HG03457 (cell line): ENCODE results near the gene LRRC8C.
"Not testable (repeated sequence)": the region's sequence is repeated elsewhere in the genome, so short reads cannot be mapped to it uniquely, and the experiment has no call there.

ENCODE experiments used
- ATAC-seq: cut with Tn5 transposase; IDR thresholded peaks from one replicate; pipeline ENCODE4 v1.9.1; 2021; ENCODE audit warnings: moderate number of reproducible peaks; ENCODE audit not compliant: unreplicated experiment

Gene LRRC8C

DNA sequence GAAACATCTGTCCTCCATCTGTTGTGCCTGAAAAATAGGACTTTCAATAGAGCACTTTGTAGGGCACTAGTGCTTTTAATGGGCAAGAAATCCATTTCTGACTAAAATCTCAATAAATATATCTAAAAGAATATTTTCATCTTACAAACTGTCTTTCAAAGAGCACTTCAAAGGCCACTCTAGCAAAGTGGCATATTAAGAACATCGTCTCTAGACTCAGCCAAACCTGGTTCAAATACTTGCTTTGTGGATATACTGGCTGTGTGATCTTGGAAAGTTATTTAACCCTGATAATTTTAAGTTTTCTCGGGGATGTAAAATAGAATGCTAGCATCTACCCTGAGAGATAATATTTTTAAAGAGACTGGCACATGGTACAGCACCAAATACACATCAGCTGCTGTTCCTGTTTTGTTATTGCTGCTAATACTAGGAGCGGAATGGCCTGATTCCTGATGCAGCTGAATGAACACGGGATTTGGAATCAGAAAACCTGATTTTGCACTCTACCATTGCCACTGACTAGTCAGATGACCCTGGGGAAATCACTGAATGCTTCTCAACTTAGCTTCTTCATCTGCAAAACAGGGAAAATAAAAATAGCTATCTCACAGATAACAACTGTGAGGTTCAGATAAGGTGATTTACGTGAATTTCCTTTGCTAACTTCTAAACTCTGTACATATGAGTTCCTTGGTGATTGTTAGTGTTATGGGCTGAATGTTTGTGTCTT, 25.2 kb upstream of the LRRC8C start:
- ATAC-seq: no peak

DNA sequence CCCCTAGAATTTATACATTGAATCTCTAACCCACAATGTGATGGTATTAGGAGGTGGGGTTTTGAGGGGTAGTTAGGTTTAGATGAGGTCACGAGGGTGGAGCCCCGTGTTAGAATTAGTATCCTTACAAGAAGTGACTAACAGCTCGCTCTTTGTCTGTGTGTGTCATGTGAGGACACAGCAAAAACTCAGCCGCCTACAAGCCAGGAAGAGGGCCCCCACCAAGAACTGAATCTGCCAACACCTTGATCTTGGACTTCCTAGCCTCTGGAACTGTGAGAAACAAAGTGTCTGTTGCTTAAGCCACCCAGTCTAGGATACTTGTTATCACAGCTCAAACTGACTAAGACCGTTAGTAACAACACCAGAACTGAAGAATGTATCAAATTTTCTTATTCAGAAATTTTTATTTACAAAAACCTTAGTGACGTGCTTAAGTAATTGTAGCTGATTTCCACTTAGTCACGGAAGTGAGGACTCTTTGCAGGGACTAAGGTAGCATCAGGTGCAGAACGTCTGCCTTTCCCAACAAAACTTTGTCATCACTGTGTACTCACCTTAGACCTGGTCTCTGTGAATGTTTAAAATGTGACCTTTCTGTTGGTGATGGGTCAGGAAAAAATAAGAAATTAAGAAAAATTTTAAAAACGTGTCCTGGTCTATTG, 24.5 kb upstream of the LRRC8C start:
- ATAC-seq: no peak

DNA sequence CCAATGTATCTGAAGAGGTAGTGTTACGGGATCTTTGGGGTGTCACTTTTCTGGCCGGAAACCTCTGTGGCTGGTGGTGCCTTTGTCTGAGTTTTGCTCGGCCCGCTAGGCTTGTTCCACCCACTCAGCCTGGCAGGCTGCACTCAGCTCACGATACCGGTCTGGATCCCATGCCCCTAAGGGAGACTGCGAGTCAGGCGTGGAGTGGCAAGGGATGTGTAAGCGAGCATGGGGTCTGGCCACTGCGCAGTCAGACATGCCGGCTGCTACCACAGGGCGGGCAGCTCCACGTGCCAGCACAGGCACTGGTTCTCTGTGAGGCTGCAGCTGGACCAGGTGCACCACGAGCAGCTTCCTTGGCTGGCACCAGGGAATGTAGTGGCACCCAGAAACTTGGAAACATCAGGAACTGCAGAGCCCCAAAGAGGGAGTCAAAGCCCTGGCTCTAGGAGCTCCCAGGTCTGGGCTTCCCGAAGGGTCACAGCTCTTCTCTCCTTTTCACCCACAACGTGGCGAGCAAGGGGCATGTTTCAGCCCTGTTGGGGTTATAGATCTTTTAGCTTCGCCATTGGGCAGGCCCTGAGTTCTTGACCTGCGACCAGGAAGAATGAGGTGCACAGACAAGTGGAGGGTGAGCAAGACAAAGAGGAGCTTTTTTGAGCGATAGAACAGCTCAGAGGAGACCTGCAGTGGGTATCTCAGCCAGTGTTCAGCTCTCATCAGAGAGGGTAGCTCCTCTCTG, 23.8 kb upstream of the LRRC8C start:
- no peak for ATAC-seq

DNA sequence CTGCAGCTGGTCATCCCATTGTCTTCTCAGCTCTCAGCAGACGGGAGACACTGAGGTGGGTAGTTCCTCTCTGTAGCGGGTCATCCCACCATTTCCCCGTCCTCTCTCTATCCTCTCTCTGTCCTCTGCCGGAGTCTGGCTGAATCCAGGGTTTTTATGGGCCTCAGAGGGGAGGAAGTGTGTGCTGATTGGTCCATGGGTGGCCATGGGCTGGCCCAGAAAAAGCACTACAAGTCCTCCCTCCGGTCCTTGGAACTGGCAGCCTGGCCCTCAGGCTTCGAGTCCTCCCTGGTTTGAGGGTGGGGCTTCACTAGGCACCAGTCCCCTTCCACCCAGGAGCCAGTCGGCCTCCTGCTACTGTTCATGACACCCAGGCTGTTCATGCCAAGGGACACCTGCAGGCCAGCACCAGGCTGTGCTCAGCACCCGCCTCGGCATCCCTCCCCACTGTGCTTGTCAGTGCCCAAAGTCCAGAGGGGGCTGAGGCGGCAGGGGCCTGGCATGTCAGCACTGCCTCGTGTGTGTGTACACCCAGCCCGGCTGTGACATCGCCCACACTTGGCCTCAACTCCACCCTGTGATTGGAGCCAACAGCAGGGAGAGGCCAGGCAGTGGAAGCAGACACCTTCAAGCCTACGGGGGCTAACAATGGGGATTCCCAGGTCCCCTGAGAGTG, 23.0 kb upstream of the LRRC8C start:
- ATAC-seq: no peak

DNA sequence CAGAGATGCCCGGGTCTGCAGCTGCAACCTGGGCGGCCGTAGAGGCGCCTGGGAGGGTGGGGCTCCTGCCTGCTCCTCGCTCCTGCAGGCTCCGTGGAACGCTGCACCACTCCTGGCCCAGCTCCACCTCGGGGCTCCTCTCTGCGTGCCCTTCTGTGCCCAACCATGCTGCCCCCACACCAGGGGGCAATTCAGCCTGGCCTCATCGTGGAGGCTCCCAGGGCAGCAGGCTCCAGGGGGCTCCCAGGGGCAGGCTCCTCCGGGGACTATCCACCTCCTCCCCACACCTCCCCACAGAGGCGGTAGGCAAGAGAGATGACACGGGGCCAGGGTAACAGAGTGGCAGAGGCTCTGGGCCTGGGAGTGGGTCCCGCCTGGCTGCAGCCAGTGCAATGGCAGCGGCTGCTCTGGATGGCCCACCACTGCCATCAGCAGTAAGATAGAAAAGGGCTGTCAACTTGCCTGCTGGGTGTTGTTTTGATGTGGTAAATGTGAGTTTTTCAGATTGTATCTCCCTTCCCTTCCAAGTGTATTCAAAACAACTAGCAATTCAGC, 22.4 kb upstream of the LRRC8C start:
- no peak for ATAC-seq

DNA sequence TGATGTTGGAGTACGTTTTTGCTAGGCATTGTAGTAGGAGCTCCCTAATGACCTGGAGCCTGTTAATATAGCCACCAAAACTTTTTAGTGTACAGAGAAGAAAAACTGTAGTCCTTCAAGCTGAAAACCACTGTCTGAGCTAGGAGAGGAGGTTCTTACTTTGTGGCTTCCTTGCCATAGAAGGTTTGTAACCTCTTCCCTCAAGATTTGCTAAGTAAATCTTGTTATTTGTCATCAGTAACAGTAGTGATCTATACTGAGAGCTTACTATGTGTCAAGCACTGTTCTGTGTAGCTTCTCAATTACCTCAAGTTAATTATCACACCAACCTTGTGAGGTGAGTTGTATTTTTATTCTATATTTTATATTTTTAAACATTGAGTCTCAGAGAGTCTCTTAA, 21.2 kb upstream of the LRRC8C start:
- ATAC-seq: peak; percentile 96

DNA sequence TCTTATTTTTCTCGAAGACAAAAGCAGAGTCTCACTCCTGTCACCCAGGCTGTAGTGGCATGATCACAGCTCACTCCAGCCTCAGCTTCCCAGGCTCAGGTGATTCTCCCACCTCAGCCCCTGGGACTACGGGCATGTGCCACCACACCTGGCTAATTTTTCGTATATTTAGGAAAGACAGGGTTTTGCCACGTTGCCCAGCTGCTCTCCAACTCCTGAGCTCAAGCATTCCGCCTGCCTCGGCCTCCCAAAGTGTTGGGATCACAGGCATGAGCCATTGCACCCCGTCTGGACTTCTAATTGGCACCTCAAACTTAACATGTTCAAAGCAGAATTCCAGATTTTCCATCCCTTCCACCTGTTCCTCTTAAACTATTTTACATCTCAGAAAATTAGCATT, 19.0 kb upstream of the LRRC8C start:
- no peak for ATAC-seq

DNA sequence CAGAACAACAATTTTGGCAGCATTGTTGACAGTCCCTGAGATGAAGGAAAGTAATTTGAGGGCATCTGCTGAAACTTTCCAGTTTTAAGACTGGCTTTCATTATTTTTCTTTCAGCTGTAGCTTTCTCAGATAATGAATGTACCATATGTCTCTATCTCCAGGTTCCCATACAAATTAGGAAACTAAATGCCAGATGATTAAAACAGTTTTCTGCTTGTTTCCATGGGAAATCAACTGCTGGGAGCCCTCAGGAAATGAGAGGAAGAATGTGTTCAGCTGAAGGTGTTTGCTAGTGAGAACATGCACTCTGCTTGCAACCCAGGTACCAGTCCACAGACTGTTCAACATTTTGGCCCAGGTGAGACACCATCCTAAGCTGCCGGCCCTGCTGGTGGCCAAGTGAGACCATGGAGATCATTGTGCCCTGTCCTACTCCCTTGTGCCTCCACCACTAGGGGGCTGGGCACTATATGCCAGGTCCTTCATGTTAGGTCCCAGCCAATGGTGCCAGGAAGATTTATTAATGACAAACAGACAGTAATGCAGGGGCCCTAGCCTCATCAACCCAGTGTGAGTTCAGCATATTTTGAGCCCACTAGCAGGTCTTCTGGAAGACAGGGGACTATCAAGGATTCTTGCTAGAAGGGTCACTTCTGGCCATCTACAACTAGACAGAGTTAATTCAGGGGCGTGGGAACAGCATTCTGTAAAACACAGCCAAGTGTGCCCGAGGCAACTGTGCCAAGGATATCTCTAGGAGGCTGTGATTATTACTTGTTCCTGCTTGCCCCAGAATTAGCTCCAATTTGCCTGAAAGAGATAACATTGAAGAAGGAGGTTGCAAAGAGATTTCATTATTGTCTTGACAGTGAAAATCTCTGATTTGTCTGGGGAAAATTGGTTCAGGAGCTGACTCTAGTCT, 17.0 kb upstream of the LRRC8C start:
- no peak for ATAC-seq

DNA sequence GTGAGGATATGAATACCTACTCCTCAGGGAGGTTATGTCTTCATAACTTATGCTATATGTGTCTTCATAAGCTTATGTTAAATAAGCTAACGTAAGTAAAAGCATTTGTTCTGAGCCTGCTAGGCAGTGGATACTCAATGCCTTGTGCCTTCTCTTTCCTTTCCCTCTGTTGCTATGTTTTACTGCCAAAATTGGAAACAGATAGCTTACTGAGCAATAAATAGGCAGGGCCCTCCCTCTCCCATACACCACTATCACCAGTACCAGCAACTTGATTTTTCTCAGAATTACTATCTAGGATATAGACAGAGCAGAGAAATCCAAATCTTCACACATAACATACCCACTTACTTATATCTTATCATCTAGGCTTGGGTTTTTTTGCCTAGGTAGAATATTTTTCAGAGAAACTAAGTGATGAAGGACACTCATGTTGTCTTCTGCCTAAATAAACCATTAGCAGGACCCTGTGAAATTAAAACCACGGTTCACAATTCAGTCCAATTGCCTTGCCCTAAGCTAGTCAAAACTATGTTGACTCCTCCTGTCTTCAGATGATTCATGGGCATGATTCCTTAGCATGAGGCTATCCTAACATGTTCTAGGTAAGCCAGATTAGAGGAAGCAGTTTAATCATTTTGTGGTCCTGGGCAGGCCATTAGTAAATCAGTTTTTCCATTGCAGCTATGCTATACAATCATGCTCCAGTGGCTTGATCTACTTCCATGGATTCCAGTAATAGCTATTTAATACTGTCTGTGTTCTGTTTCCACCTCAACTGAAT, 15.9 kb upstream of the LRRC8C start:
- ATAC-seq: no peak

DNA sequence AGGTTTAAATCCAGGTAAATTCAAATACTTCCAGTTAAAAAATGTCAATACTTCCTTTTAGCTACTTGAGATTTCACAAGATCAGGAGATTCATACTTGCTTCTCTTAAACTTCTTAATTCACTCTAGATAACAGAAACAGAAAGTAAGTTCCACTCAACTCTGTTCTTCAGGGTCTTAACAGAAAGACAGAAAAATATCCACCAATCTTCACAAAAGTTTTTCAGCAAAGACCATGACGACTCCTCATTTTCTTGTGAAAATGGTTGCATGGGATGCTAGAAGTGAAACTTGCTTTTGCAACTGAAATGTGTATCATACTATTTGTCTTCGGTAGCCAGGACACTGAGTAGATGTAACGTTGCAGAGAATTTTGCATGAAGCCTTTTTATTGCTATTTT, 12.3 kb upstream of the LRRC8C start:
- ATAC-seq: no peak

DNA sequence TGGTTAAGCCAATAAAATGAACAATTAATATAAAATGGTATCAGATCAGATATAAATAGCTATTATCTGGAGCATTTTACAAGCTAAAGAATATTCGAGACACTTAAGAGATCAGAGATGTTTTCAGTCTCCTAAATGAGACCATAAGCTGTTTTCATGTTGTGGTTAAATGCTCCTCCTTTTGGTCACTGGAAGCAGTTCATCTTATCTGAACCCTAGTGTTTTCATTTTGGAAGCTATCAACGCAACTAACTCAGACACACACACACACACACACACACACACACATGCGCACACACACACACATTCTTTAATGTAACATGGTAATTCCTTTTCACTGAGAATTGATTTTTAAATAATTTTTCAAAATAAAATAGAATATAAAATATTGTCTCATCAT, 10.0 kb upstream of the LRRC8C start:
- no peak for ATAC-seq

DNA sequence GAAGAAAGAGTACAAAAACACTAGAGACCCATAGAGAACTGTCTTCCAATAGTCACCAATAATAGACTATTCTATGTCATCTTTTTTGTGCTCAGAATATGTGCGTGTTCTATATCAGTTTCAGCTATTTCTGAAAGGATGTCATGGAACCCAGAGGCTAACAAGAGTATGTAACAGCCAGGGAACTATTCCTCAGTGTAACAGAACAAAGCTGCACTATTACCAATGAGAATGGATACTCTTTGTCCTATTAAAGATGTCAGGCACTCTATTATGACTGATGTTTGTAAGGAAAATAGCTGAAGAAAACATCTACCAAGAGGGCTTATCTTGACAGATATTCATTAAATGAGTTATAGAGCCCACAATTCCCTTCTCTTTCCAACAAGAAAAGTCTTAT, 8.6 kb upstream of the LRRC8C start:
- ATAC-seq: no peak

DNA sequence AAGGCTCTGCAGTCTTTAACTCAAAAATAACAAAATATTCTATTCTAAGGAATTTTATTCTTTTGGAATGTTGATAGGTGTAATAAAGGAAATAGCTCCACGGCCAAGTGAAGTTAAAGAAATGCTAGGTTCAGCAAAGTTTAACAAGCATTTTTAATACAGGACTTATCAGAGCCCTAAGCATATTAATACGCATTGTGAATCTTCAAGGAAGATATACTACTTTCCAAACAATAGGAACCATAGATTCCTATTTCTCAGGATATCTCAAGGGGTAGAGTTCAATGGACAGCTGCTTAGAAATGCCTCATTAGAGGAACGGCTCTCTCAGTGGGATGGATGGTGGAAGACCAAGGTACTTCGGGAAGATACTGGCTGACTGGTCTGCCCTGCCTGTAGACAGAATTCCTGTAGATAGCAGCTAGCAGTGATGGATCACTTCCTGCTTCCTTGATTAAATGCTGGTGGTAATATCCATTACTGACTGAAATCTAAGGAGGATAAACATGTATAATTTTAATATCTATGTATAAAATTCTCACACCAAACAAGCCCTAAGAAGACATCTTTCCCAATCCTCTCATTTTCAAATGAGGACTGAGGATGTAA, 8.1 kb upstream of the LRRC8C start:
- ATAC-seq: no peak

DNA sequence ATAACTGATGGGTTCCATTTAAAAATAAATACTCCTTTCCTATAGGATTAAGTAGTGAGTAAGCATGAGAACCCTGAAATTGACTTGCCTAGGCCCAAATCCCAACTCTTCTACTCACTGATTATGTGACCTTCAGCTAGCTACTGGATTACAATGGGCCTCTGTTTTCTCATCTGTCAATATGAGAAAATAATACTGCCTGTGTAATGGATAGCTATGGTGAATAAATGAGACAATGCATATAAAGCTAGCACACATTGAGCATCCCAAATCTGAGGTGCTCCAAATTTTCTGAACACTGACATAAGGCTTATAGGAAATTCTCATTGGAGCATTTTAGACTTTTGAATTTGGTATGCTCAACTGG, 5.3 kb upstream of the LRRC8C start:
- ATAC-seq: no peak

DNA sequence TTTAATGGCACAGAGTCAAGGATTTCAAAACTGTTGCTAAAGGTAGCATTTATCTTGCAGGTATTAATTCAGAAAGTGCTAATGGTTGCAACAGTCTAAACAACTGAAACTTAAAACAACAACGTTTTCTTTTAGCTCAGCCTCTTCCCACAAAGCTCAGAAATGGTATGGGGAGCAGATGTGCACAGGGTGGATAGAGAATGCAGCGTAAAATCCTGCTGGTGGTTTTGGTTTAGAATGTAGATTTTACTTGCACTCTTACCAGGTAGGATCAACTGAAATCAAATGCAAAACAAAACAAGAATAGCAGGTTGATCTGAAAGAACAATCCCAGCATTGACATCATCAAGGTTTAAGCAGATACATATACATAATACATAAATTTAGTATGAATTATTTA, 3.8 kb upstream of the LRRC8C start:
- no peak for ATAC-seq

DNA sequence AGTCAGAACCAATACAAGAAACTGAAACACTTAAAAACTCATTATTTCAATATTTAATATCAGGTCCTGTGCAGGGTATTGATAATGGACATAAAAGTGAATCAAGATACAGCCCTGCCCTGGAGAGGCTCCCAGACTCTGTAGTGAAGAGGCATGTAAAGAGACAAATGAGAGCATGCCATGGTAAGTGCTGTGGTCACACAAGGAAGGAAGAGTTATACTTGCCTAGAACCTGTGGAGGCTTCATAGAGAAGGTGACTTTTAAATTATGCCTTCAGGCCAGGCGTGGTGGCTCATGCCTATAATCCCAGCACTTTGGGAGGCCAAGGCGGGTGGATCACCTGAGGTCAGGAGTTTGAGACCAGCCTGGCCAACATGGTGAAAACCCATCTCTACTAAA, 3.3 kb upstream of the LRRC8C start:
- not testable (repeated sequence) for ATAC-seq

DNA sequence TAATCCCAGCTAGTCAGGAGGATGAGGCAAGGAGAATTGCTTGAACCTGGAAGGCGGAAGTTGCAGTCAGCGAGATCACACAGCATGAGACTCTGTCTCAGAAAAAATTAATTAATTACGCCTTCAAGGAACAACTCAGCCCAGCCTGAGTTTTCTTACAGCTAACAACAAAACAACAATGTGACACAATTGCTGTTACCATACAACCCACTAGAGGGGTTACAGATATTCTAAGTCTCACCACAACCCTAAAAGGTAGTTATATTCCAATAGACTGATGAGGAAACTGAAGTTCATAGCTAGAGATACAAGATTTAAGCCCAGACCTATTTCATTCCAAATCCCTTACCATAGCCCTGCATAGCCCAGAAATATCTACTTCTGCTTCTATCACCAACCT, 2.9 kb upstream of the LRRC8C start:
- no peak for ATAC-seq

DNA sequence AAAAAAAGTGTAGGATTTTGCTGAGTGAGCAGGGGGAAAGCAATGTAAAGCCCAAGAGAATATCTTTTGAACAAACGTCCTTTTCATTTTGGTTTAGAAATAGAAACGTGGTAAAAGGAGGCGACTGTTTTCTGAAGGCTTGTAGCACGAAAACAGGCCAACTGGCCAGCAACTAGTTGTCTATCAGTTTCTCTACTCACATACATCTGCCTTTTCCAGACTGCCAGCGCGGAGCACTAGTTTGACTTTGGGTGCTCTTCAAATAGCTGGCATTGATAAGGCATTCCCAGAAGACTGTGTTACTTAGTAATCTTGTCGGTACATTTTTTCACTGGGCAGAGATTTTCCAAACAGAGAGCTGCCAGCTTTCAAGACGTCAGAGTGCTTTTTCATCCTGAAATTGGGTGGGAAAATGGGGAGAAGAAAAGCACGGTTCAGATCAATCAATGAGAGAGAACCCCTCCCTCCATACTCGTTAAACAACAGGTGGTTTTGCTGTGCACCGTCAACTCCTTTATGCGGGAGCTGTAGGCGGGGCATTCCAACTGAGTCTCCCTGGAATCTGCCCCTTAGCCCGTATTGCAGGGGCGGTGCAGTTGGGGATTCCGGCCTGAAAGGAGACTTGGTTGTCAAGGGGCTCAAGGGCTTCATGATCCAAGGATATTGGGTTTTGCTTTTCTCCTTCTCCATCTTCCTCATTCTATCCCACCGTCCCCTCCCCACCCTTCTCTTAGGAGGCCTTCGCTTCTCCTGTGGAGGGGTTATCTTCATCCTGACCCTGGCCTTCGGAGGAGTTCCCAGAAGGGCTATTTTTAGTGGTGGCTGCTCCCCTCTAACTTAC, 884 bp upstream of the LRRC8C start:
- ATAC-seq: no peak
